ENCODE data around the gene CNTNAP5.
A peak's percentile ranks its signal among the peaks of the same experiment; 100 is the strongest.

The CNTNAP5 gene

GRCh38 chr2:124024561-124025170 is 421 bp upstream of the CNTNAP5 start:
- DNase-seq (ENCODE audit: low read depth), result no peak

GRCh38 chr2:124025891-124026434 is 876 bp downstream of the CNTNAP5 start:
- TF ChIP-seq CTCF (IDR thresholded peaks at IDR 0.05; ENCODE audit: insufficient read depth, low read depth, low read length, missing control alignments), result no peak
- no peak for DNase-seq (ENCODE audit: low read depth)
- no peak overlapping the region for H3K4me3 ChIP-seq (ENCODE audit: low read depth, low read length)

More at GRCh38 chr2:124024561-124025170, 421 bp upstream of the CNTNAP5 start:
- TF ChIP-seq CTCF (IDR thresholded peaks at IDR 0.05; ENCODE audit: insufficient read depth, low read depth, low read length, missing control alignments), result no peak
- no peak overlapping the region for H3K4me3 ChIP-seq (ENCODE audit: low read depth, low read length)

- no peak overlapping the region for H3K4me3 ChIP-seq (ENCODE audit: low read depth, low read length)
- no peak for DNase-seq (ENCODE audit: low read depth)
- no peak for TF ChIP-seq CTCF (IDR thresholded peaks at IDR 0.05; ENCODE audit: insufficient read depth, low read depth, low read length, missing control alignments)
Observed at GRCh38 chr2:124026503-124026902, 1.4 kb downstream of the CNTNAP5 start.

- peak; percentile 51 for TF ChIP-seq CTCF (IDR thresholded peaks at IDR 0.05; ENCODE audit: insufficient read depth, low read depth, low read length, missing control alignments)
- peak; percentile 59 for DNase-seq (ENCODE audit: low read depth)
- no peak overlapping the region for H3K4me3 ChIP-seq (ENCODE audit: low read depth, low read length)
Observed at GRCh38 chr2:124027182-124027581, 2.1 kb downstream of the CNTNAP5 start.

- no peak for TF ChIP-seq CTCF (IDR thresholded peaks at IDR 0.05; ENCODE audit: insufficient read depth, low read depth, low read length, missing control alignments)
- no peak overlapping the region for H3K4me3 ChIP-seq (ENCODE audit: low read depth, low read length)
- DNase-seq (ENCODE audit: low read depth), result no peak
Observed at GRCh38 chr2:124032799-124033198, 7.7 kb downstream of the CNTNAP5 start.

GRCh38 chr2:124034265-124034664 is 9.2 kb downstream of the CNTNAP5 start:
- DNase-seq (ENCODE audit: low read depth), result no peak
- no peak overlapping the region for H3K4me3 ChIP-seq (ENCODE audit: low read depth, low read length)
- no peak for TF ChIP-seq CTCF (IDR thresholded peaks at IDR 0.05; ENCODE audit: insufficient read depth, low read depth, low read length, missing control alignments)

GRCh38 chr2:124035001-124035400 is 9.9 kb downstream of the CNTNAP5 start:
- no peak for TF ChIP-seq CTCF (IDR thresholded peaks at IDR 0.05; ENCODE audit: insufficient read depth, low read depth, low read length, missing control alignments)
- no peak overlapping the region for H3K4me3 ChIP-seq (ENCODE audit: low read depth, low read length)
- DNase-seq (ENCODE audit: low read depth), result no peak
